Lung microvascular endothelial cell (primary cell): ENCODE results near the gene GK2. TPM values are rescaled to one million over a fixed set of nuclear protein-coding genes. Genes with fewer than 3 reads are reported as not detected.

Source experiments
- DNase-seq, 2 donors: peaks; one replicate each; pipeline versions ENCODE4 v3.0.0 to v3.0.0-alpha.2; 2010; ENCODE audit warnings: low read depth in 2 of 2
- total RNA-seq: library from RNA; depleted of rRNA; stranded (reverse); fragments of >200 nt; gene quantifications from 2 replicates; pipeline ENCODE4 v1.2.1, GENCODE V29; 2014

Gene GK2
- total RNA-seq, 1 donor from 2014 or later, result not detected

- no peak for DNase-seq
Observed at GRCh38 chr4:79385641-79386040, 22.4 kb downstream of the GK2 start.

GRCh38 chr4:79381161-79381560, 26.9 kb downstream of the GK2 start:
- no peak for DNase-seq

DNA sequence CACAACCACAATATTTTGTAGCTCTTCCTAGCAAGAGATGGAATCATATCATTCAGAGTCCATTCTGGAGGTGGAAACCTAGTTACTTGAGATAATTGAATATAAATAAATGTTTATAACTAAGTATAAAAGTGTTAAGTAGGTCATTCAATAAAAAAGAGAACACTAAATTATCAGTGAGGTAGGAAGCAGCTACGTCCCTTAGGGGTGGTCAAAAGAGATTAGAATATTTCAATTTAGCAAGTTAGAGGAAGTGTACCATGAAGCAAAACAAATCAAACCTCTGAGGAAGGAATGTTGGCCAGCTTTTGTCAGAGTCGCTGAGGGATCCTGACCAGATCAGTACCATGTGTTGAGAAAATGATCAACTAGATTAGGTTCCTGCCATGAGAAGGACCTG, 38.0 kb downstream of the GK2 start:
- DNase-seq, result no peak

- DNase-seq, result no peak
Observed at GRCh38 chr4:79367096-79367495, 40.9 kb downstream of the GK2 start.

GRCh38 chr4:79366422-79366821, 41.6 kb downstream of the GK2 start:
- no peak for DNase-seq

DNA sequence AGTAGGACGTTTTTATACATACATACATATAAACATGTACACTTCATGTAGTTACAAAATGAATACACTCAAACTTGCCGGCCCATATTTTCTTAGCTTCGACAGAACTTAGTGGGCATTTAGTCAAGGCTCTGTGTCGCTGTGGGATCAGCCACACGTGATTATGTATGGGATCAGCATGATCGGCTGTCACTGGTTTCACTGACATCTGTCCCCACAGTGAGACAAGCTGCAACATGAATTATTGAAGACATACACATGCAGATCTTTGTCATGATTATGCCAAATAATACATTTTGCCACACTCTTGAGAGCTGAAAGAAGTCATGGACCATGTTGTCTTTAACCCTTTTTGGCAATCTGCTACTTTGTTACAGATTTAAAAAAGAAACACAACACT, 44.0 kb downstream of the GK2 start:
- DNase-seq, result no peak

DNA sequence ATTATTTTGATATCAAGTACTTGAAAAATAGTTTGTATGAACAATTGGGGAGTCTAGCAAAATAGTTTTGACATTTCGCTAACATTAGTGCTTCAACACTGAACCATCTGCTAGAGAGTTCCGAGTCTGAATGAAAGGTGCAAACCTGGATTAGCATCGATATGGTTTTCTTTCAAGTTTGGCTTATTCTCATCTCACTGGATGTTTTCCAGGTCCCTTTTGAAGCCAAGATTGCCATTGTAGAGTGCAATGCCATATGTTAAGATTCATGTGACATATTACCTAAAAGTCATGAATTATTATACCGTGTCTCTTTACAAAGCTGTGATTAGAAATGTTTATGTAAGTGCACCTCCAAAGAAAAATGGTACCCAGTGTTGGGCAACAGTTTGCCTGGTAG, 45.4 kb downstream of the GK2 start:
- no peak for DNase-seq

DNA sequence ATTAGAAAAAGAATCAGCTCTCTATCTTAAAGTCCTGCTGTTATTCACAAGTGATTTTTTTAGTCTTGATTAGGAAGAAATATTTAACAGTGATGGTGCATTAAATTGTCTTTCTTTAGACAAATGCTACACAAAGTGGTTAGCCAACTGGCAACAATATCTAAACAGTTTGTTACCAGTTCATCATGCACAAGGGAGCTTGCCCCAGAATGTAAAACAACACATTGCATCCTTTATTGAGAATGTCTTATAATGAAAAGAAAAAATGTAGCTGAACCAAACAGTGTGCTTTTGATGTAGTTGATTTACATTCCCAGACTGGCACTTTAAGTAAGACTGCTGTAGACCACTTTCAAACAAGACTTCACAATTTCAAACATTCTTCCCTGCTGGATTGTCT, 48.0 kb downstream of the GK2 start:
- DNase-seq, result no peak

GRCh38 chr4:79358438-79358837, 49.6 kb downstream of the GK2 start:
- no peak for DNase-seq

- no peak for DNase-seq
Observed at GRCh38 chr4:79357365-79357764, 50.7 kb downstream of the GK2 start.

Other genes with a start within 250 kb of the GK2 start
- gene NAA11, start 82.2 kb downstream of the GK2 start, total RNA-seq, result not detected in 2 replicates